ENCODE results near the gene TOM1L1. TPM values are rescaled to one million over a fixed set of nuclear protein-coding genes. Genes with fewer than 3 reads are reported as not detected.

TOM1L1 gene
- total and polyA plus RNA-seq, 2 of the 8 experiments (the other 6 are each of a cell fraction or from before 2014, with no cell fraction given), result 47.0 to 60.8 TPM

- no peak for TF ChIP-seq CHD7 (IDR thresholded peaks at IDR 0.05; ENCODE audit: insufficient replicate concordance, low read length)
- TF ChIP-seq CHD2 (IDR thresholded peaks at IDR 0.05; ENCODE audit: low read length), result no peak
- TF ChIP-seq POLR2AphosphoS5 (IDR thresholded peaks at IDR 0.05; ENCODE audit: low read depth, low read length), result no peak
- no peak for TF ChIP-seq SP1 (IDR thresholded peaks at IDR 0.05; ENCODE audit: low read depth, low read length)
- TF ChIP-seq USF2 (IDR thresholded peaks at IDR 0.05; ENCODE audit: low read length), result no peak
- no peak for TF ChIP-seq SRF (IDR thresholded peaks at IDR 0.05; ENCODE audit: low read depth, low read length)
These were observed 77.1 kb downstream of the TOM1L1 start (continued) for GRCh38 chr17:54977744-54978143.
